Measurements from ENCODE around the gene ELL. TPM values are rescaled to one million over a fixed set of nuclear protein-coding genes. Genes with fewer than 3 reads are reported as not detected.

Gene ELL
- total RNA-seq, 1 experiment from 2014 or later = 17.3 TPM

DNA sequence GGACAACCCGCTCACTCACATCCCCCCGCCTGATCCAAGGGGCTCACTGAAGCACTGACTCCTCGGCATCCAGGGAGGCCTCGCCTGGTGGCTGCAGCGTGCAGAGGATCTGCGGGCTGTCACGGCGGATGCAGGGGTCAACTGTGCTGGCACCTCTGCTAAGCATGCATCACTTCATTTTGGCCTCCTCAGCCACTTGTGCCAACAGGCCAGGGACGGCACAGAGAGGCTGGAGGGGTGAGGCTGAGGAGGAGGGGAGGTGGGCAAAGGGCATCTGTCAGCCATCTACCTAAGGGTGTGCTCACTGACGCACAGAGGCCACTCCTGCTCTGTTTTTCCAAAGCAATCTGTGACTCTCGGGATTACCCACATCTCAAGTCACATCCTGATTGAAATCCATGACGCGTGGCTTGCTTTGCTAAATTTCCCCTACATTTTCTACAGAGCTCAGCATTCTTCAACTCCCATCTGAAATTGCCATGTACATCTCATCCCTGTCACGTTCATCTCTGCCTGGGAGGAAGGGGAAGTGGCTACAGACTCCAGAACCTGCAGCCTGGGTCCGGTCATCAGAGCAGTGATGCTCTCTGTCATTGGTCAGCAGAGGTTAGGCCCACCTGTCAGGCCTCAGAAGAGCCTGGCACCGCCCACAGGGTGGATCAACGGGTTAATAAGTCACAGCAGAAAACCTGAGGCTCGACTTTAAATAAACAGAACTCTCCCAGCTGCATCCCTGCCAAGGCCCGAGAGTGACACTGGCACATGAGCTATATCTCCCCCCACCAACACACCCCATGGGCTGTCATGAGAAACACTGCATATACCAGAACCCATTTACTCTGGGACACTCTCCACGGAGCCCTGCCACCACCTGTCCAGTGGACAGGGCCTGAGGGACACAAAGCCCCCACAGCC, 17.6 kb downstream of the ELL start:
- peaks cover 13% of the 10 kb centered on the region for H3K4me1 Mint-ChIP-seq
- ChIA-PET CTCF (interaction anchor here (0.8 to 2.5 kb wide), 6 partner anchors 15 to 53 kb away, joined by 3 to 12 read pairs (median 4); no protein-coding TSS in a partner anchor), POLR2A (no interaction called here)
- TF ChIP-seq NFYB (CRISPR knock-in tag; conservative IDR thresholded peaks at IDR 0.05; ENCODE audit: low read depth) = no peak
- TF ChIP-seq, protein P1, sequence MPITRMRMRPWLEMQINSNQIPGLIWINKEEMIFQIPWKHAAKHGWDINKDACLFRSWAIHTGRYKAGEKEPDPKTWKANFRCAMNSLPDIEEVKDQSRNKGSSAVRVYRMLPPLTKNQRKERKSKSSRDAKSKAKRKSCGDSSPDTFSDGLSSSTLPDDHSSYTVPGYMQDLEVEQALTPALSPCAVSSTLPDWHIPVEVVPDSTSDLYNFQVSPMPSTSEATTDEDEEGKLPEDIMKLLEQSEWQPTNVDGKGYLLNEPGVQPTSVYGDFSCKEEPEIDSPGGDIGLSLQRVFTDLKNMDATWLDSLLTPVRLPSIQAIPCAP (CRISPR knock-in tag; IDR thresholded peaks at IDR 0.05) = no peak
- no peak for TF ChIP-seq TP53 (CRISPR knock-in tag; IDR thresholded peaks at IDR 0.05)
- no peak for TF ChIP-seq ATF1 (CRISPR knock-in tag; IDR thresholded peaks at IDR 0.05)
- no peak for TF ChIP-seq PRRX2 (CRISPR knock-in tag; IDR thresholded peaks at IDR 0.05)
- TF ChIP-seq NFE2L1 (CRISPR knock-in tag; IDR thresholded peaks at IDR 0.05) = no peak
- TF ChIP-seq, protein P2, sequence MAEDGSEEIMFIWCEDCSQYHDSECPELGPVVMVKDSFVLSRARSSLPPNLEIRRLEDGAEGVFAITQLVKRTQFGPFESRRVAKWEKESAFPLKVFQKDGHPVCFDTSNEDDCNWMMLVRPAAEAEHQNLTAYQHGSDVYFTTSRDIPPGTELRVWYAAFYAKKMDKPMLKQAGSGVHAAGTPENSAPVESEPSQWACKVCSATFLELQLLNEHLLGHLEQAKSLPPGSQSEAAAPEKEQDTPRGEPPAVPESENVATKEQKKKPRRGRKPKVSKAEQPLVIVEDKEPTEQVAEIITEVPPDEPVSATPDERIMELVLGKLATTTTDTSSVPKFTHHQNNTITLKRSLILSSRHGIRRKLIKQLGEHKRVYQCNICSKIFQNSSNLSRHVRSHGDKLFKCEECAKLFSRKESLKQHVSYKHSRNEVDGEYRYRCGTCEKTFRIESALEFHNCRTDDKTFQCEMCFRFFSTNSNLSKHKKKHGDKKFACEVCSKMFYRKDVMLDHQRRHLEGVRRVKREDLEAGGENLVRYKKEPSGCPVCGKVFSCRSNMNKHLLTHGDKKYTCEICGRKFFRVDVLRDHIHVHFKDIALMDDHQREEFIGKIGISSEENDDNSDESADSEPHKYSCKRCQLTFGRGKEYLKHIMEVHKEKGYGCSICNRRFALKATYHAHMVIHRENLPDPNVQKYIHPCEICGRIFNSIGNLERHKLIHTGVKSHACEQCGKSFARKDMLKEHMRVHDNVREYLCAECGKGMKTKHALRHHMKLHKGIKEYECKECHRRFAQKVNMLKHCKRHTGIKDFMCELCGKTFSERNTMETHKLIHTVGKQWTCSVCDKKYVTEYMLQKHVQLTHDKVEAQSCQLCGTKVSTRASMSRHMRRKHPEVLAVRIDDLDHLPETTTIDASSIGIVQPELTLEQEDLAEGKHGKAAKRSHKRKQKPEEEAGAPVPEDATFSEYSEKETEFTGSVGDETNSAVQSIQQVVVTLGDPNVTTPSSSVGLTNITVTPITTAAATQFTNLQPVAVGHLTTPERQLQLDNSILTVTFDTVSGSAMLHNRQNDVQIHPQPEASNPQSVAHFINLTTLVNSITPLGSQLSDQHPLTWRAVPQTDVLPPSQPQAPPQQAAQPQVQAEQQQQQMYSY (CRISPR knock-in tag; IDR thresholded peaks at IDR 0.05) = peak; percentile 22; the same call in 1 of the 2 replicates
- H3K9me3 Mint-ChIP-seq = no peaks in the 10 kb centered on the region
- H3K4me3 Mint-ChIP-seq = no peak overlapping the region
- ATAC-seq = peak; percentile 68
- H3K27me3 Mint-ChIP-seq (ENCODE audit: low read depth) = no peaks in the 10 kb centered on the region
- H3K27ac Mint-ChIP-seq = peak overlapping the region; percentile 73; the same call in 1 of the 2 replicates
- no peak for DNase-seq (ENCODE audit: low spot score)
- H3K36me3 Mint-ChIP-seq = no peaks in the 10 kb centered on the region

GRCh38 chr19:18503337-18503970, 18.4 kb downstream of the ELL start:
- Mint-ChIP-seq H3K36me3 (no peaks in the 10 kb centered on the region), H3K4me3 (no peak overlapping the region), H3K27me3 (ENCODE audit: low read depth) (no peaks in the 10 kb centered on the region), H3K4me1 (peaks cover 13% of the 10 kb centered on the region), H3K27ac (no peak overlapping the region; the same call in 1 of the 2 replicates), H3K9me3 (no peaks in the 10 kb centered on the region)
- no peak for DNase-seq (ENCODE audit: low spot score)
- CTCF ChIA-PET = interaction anchor here (0.8 to 2.5 kb wide), 4 partner anchors 15 to 52 kb away, joined by 3 to 12 read pairs (median 4); no protein-coding TSS in a partner anchor
- POLR2A ChIA-PET = no interaction called here
- no peak for ATAC-seq
- TF ChIP-seq, protein P3, sequence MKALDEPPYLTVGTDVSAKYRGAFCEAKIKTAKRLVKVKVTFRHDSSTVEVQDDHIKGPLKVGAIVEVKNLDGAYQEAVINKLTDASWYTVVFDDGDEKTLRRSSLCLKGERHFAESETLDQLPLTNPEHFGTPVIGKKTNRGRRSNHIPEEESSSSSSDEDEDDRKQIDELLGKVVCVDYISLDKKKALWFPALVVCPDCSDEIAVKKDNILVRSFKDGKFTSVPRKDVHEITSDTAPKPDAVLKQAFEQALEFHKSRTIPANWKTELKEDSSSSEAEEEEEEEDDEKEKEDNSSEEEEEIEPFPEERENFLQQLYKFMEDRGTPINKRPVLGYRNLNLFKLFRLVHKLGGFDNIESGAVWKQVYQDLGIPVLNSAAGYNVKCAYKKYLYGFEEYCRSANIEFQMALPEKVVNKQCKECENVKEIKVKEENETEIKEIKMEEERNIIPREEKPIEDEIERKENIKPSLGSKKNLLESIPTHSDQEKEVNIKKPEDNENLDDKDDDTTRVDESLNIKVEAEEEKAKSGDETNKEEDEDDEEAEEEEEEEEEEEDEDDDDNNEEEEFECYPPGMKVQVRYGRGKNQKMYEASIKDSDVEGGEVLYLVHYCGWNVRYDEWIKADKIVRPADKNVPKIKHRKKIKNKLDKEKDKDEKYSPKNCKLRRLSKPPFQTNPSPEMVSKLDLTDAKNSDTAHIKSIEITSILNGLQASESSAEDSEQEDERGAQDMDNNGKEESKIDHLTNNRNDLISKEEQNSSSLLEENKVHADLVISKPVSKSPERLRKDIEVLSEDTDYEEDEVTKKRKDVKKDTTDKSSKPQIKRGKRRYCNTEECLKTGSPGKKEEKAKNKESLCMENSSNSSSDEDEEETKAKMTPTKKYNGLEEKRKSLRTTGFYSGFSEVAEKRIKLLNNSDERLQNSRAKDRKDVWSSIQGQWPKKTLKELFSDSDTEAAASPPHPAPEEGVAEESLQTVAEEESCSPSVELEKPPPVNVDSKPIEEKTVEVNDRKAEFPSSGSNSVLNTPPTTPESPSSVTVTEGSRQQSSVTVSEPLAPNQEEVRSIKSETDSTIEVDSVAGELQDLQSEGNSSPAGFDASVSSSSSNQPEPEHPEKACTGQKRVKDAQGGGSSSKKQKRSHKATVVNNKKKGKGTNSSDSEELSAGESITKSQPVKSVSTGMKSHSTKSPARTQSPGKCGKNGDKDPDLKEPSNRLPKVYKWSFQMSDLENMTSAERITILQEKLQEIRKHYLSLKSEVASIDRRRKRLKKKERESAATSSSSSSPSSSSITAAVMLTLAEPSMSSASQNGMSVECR (CRISPR knock-in tag; IDR thresholded peaks at IDR 0.05; ENCODE audit: borderline replicate concordance) = no peak
- no peak for TF ChIP-seq CREB1 (CRISPR knock-in tag; IDR thresholded peaks at IDR 0.05)
- no peak for TF ChIP-seq ATF1 (CRISPR knock-in tag; IDR thresholded peaks at IDR 0.05)
- TF ChIP-seq NR3C1 (CRISPR knock-in tag; conservative IDR thresholded peaks at IDR 0.05; ENCODE audit: low read depth) = no peak
- TF ChIP-seq, protein P4, sequence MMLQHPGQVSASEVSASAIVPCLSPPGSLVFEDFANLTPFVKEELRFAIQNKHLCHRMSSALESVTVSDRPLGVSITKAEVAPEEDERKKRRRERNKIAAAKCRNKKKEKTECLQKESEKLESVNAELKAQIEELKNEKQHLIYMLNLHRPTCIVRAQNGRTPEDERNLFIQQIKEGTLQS (CRISPR knock-in tag; conservative IDR thresholded peaks at IDR 0.05) = no peak
- TF ChIP-seq NR1H2 (CRISPR knock-in tag; IDR thresholded peaks at IDR 0.05) = no peak
- TF ChIP-seq HMGA2 (CRISPR knock-in tag; IDR thresholded peaks at IDR 0.05) = no peak
- TF ChIP-seq, protein P2 (CRISPR knock-in tag; IDR thresholded peaks at IDR 0.05) = no peak
- no peak for TF ChIP-seq CBFB (CRISPR knock-in tag; IDR thresholded peaks at IDR 0.05; ENCODE audit: low read depth)
- TF ChIP-seq FOXJ3 (CRISPR knock-in tag; IDR thresholded peaks at IDR 0.05; ENCODE audit: borderline replicate concordance) = no peak
- TF ChIP-seq NFATC4 (CRISPR knock-in tag; IDR thresholded peaks at IDR 0.05) = no peak
- TF ChIP-seq SMAD4 (CRISPR knock-in tag; IDR thresholded peaks at IDR 0.05) = no peak
- TF ChIP-seq SMAD3 (CRISPR knock-in tag; IDR thresholded peaks at IDR 0.05; ENCODE audit: borderline replicate concordance) = no peak
